ENCODE results near the gene PRKG1.

Gene PRKG1

DNA sequence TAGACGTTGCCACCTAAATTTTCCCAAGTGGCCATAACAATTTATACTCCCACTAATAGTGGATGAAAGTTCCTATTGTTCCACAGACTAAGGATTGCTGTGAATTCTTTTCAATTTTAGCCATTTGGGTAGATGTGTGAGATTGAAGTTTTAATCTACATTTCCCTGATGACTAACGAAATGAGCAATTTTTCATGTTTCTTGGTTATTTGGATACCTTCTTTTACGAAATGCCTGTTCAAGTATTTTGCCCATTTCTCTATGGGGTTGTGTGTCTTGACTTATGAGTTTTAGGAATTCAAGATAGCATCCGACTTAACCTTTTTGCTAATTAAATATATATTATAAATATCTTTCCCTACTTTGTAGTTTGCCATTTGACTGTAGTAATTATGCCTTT is 16.4 kb upstream of the PRKG1 start:
- Histone ChIP-seq H3K4me3 (ENCODE audit: low read depth, low read length) (no peak overlapping the region), H3K27me3 (ENCODE audit: control insufficient read depth, insufficient read depth, low read length) (no peaks in the 10 kb centered on the region), H3K9me3 (ENCODE audit: control insufficient read depth, insufficient read depth, low read length) (no peaks in the 10 kb centered on the region), H3K4me1 (ENCODE audit: control insufficient read depth, insufficient read depth, low read length) (no peaks in the 10 kb centered on the region), H3K9ac (ENCODE audit: low read depth, low read length) (no peak overlapping the region), H3K36me3 (ENCODE audit: control insufficient read depth, insufficient read depth, low read length) (no peaks in the 10 kb centered on the region)

GRCh38 chr10:51063166-51063565 is 11.1 kb upstream of the PRKG1 start:
- no peaks in the 10 kb centered on the region for H3K27me3 ChIP-seq (ENCODE audit: control insufficient read depth, insufficient read depth, low read length)
- no peak overlapping the region for H3K9ac ChIP-seq (ENCODE audit: low read depth, low read length)
- H3K4me1 ChIP-seq (ENCODE audit: control insufficient read depth, insufficient read depth, low read length): no peaks in the 10 kb centered on the region
- H3K36me3 ChIP-seq (ENCODE audit: control insufficient read depth, insufficient read depth, low read length): no peaks in the 10 kb centered on the region
- no peaks in the 10 kb centered on the region for H3K9me3 ChIP-seq (ENCODE audit: control insufficient read depth, insufficient read depth, low read length)
- H3K4me3 ChIP-seq (ENCODE audit: low read depth, low read length): no peak overlapping the region

GRCh38 chr10:51063659-51064535 is 10.4 kb upstream of the PRKG1 start:
- no peaks in the 10 kb centered on the region for H3K27me3 ChIP-seq (ENCODE audit: control insufficient read depth, insufficient read depth, low read length)
- no peaks in the 10 kb centered on the region for H3K4me1 ChIP-seq (ENCODE audit: control insufficient read depth, insufficient read depth, low read length)
- no peak overlapping the region for H3K9ac ChIP-seq (ENCODE audit: low read depth, low read length)
- no peak overlapping the region for H3K4me3 ChIP-seq (ENCODE audit: low read depth, low read length)
- H3K36me3 ChIP-seq (ENCODE audit: control insufficient read depth, insufficient read depth, low read length): no peaks in the 10 kb centered on the region
- no peaks in the 10 kb centered on the region for H3K9me3 ChIP-seq (ENCODE audit: control insufficient read depth, insufficient read depth, low read length)

- H3K4me1 ChIP-seq (ENCODE audit: control insufficient read depth, insufficient read depth, low read length): no peaks in the 10 kb centered on the region
- H3K4me3 ChIP-seq (ENCODE audit: low read depth, low read length): no peak overlapping the region
- no peaks in the 10 kb centered on the region for H3K27me3 ChIP-seq (ENCODE audit: control insufficient read depth, insufficient read depth, low read length)
- no peaks in the 10 kb centered on the region for H3K9me3 ChIP-seq (ENCODE audit: control insufficient read depth, insufficient read depth, low read length)
- H3K9ac ChIP-seq (ENCODE audit: low read depth, low read length): no peak overlapping the region
- no peaks in the 10 kb centered on the region for H3K36me3 ChIP-seq (ENCODE audit: control insufficient read depth, insufficient read depth, low read length)
Observed at GRCh38 chr10:51066231-51066630, 8.1 kb upstream of the PRKG1 start.

DNA sequence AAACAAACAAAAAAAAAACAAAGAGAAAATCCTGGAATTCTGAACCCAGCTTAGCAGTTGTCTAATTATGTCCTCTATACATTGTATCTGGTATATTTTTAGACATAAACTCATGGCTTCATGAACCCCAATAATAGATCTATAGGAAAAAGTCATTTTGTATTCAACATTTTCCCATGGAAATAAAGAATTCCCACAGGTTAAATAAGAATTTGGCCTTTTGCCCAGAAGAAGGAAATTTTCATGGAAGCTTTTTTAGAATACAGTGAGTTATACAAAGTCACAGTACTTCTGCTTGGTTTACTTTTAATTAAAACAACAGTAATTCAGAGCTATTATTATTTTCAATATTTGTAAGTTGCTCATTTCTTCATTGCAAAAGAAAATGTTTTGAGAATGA is 2.1 kb upstream of the PRKG1 start:
- H3K4me1 ChIP-seq (ENCODE audit: control insufficient read depth, insufficient read depth, low read length): peaks cover 3% of the 10 kb centered on the region
- H3K9me3 ChIP-seq (ENCODE audit: control insufficient read depth, insufficient read depth, low read length): no peaks in the 10 kb centered on the region
- no peak overlapping the region for H3K4me3 ChIP-seq (ENCODE audit: low read depth, low read length)
- no peaks in the 10 kb centered on the region for H3K36me3 ChIP-seq (ENCODE audit: control insufficient read depth, insufficient read depth, low read length)
- peaks cover 24% of the 10 kb centered on the region for H3K27me3 ChIP-seq (ENCODE audit: control insufficient read depth, insufficient read depth, low read length)
- H3K9ac ChIP-seq (ENCODE audit: low read depth, low read length): no peak overlapping the region

GRCh38 chr10:51072921-51073434 is 1.3 kb upstream of the PRKG1 start:
- peaks cover 3% of the 10 kb centered on the region for H3K4me1 ChIP-seq (ENCODE audit: control insufficient read depth, insufficient read depth, low read length)
- H3K9ac ChIP-seq (ENCODE audit: low read depth, low read length): no peak overlapping the region
- H3K9me3 ChIP-seq (ENCODE audit: control insufficient read depth, insufficient read depth, low read length): no peaks in the 10 kb centered on the region
- H3K27me3 ChIP-seq (ENCODE audit: control insufficient read depth, insufficient read depth, low read length): peaks cover 24% of the 10 kb centered on the region
- H3K4me3 ChIP-seq (ENCODE audit: low read depth, low read length): peak overlapping the region; percentile 90
- H3K36me3 ChIP-seq (ENCODE audit: control insufficient read depth, insufficient read depth, low read length): no peaks in the 10 kb centered on the region

DNA sequence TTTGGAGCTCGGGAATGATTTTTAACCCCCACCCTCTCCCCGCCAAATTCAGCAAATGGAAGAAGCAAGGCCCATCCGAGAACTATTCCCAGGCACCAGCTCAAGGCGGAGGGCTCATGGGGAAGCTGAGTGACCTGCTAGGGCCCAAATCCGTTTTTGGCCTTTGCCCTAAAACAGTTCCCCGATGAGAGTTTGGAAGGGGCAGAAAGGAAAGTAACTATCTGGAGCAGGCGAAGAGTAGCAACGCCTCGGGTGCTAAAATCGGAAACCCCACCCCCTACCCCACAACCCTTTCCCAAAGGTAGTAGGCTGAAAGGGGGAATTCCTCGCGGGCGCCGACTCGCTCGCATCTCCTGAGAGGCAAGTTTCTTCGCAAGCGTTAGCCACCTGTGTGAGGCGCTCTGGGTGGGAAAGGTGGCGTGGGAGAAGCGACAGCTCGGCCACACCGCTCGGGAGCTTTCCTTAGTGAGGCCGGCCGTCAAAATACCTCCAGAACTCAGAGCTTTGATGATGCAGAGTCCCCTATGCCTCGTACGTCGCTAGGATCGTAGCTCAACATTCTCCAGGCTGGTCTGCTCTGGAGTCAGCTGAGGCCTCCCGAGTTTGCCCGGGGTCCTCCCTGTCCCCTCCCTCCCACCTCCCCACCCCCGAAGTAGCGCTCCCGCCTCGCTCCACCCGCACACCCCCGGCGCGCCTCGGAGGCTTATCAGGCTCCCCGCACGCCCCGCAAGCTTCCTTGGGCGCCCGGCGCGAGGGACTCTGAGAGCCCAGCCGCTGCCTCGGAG is 642 bp upstream of the PRKG1 start:
- Histone ChIP-seq H3K9me3 (ENCODE audit: control insufficient read depth, insufficient read depth, low read length) (no peaks in the 10 kb centered on the region), H3K4me3 (ENCODE audit: low read depth, low read length) (peak overlapping the region; percentile 90), H3K27me3 (ENCODE audit: control insufficient read depth, insufficient read depth, low read length) (peaks cover 24% of the 10 kb centered on the region), H3K9ac (ENCODE audit: low read depth, low read length) (peak overlapping the region; percentile 57), H3K4me1 (ENCODE audit: control insufficient read depth, insufficient read depth, low read length) (peaks cover 3% of the 10 kb centered on the region), H3K36me3 (ENCODE audit: control insufficient read depth, insufficient read depth, low read length) (no peaks in the 10 kb centered on the region)

GRCh38 chr10:51075043-51075872 is 971 bp downstream of the PRKG1 start:
- Histone ChIP-seq H3K4me3 (ENCODE audit: low read depth, low read length) (peak overlapping the region; percentile 90), H3K9ac (ENCODE audit: low read depth, low read length) (no peak overlapping the region), H3K4me1 (ENCODE audit: control insufficient read depth, insufficient read depth, low read length) (peaks cover 6% of the 10 kb centered on the region), H3K36me3 (ENCODE audit: control insufficient read depth, insufficient read depth, low read length) (no peaks in the 10 kb centered on the region), H3K27me3 (ENCODE audit: control insufficient read depth, insufficient read depth, low read length) (peaks cover 24% of the 10 kb centered on the region), H3K9me3 (ENCODE audit: control insufficient read depth, insufficient read depth, low read length) (no peaks in the 10 kb centered on the region)

- no peaks in the 10 kb centered on the region for H3K36me3 ChIP-seq (ENCODE audit: control insufficient read depth, insufficient read depth, low read length)
- H3K4me3 ChIP-seq (ENCODE audit: low read depth, low read length): peak overlapping the region; percentile 90
- H3K9me3 ChIP-seq (ENCODE audit: control insufficient read depth, insufficient read depth, low read length): no peaks in the 10 kb centered on the region
- peaks cover 7% of the 10 kb centered on the region for H3K4me1 ChIP-seq (ENCODE audit: control insufficient read depth, insufficient read depth, low read length)
- H3K27me3 ChIP-seq (ENCODE audit: control insufficient read depth, insufficient read depth, low read length): peaks cover 24% of the 10 kb centered on the region
- H3K9ac ChIP-seq (ENCODE audit: low read depth, low read length): no peak overlapping the region
Observed at GRCh38 chr10:51075873-51076229, 1.6 kb downstream of the PRKG1 start.

DNA sequence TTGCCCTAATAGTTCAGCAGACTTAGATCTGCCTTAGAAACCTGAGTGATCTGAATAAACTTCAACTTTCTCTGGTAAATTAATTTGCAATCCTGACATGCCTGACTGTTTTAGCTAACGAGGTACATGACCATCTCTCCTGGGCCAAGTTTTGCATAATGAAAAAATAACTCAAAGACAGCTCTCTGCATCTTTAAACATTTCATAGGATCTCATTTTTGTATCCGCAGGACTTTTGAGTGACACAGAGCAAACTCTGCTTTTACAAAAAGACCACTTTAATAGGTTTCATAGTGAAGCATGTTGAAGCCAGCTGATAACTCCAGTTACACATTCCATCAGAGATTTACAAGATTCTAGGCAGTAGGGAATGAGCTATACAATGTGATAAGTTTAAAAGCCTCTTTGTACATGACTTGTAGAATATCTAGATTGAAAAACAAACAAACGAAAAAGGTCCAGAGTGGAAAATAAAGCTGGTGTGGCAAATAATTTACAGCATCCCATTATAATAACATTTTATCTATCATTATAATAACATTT is 2.1 kb downstream of the PRKG1 start:
- peaks cover 7% of the 10 kb centered on the region for H3K4me1 ChIP-seq (ENCODE audit: control insufficient read depth, insufficient read depth, low read length)
- no peaks in the 10 kb centered on the region for H3K9me3 ChIP-seq (ENCODE audit: control insufficient read depth, insufficient read depth, low read length)
- no peak overlapping the region for H3K9ac ChIP-seq (ENCODE audit: low read depth, low read length)
- H3K27me3 ChIP-seq (ENCODE audit: control insufficient read depth, insufficient read depth, low read length): peaks cover 24% of the 10 kb centered on the region
- H3K36me3 ChIP-seq (ENCODE audit: control insufficient read depth, insufficient read depth, low read length): no peaks in the 10 kb centered on the region
- no peak overlapping the region for H3K4me3 ChIP-seq (ENCODE audit: low read depth, low read length)

- H3K9ac ChIP-seq (ENCODE audit: low read depth, low read length): no peak overlapping the region
- H3K4me3 ChIP-seq (ENCODE audit: low read depth, low read length): no peak overlapping the region
- H3K4me1 ChIP-seq (ENCODE audit: control insufficient read depth, insufficient read depth, low read length): peaks cover 7% of the 10 kb centered on the region
Observed at GRCh38 chr10:51077074-51077473, 2.8 kb downstream of the PRKG1 start.

More at GRCh38 chr10:51077074-51077473, 2.8 kb downstream of the PRKG1 start:
- Histone ChIP-seq H3K36me3 (ENCODE audit: control insufficient read depth, insufficient read depth, low read length) (no peaks in the 10 kb centered on the region), H3K9me3 (ENCODE audit: control insufficient read depth, insufficient read depth, low read length) (no peaks in the 10 kb centered on the region), H3K27me3 (ENCODE audit: control insufficient read depth, insufficient read depth, low read length) (peaks cover 24% of the 10 kb centered on the region)
